ENCODE measurements around the gene CTTNBP2NL. TPM values are rescaled to one million over a fixed set of nuclear protein-coding genes. Genes with fewer than 3 reads are reported as not detected.

Gene CTTNBP2NL
- total and polyA plus RNA-seq, 4 donors = 1.7 to 4.4 (median 3.0) TPM

GRCh38 chr1:112510340-112510739 lies 114.3 kb downstream of the CTTNBP2NL start:
- H3K27me3 ChIP-seq (ENCODE audit: control insufficient read depth in 4 of 4, insufficient read depth in 4 of 4, low read length in 3 of 4) = peaks cover 0 to 12% (median 4%) of the 10 kb centered on the region in 4 donors
- peaks cover 15 to 19% (median 17%) of the 10 kb centered on the region in 4 donors for H3K4me1 ChIP-seq (ENCODE audit: control insufficient read depth in 4 of 4, insufficient read depth in 4 of 4, low read length in 3 of 4)
- H3K9ac ChIP-seq (ENCODE audit: low read depth in 1 of 2, low read length in 2 of 2) = no peak overlapping the region
- H3K36me3 ChIP-seq (ENCODE audit: control insufficient read depth in 4 of 4, insufficient read depth in 3 of 4, low read depth in 1 of 4, low read length in 3 of 4) = no peaks in the 10 kb centered on the region
- WGBS = 64% methylated on average over 7 of the region's 7 CpGs
- DNase-seq (ENCODE audit: low spot score) = no peak
- H3K9me3 ChIP-seq (ENCODE audit: control insufficient read depth in 4 of 4, low read length in 3 of 4) = no peaks in the 10 kb centered on the region
- H3K27ac ChIP-seq (ENCODE audit: low read depth in 1 of 2, low read length in 2 of 2) = no peak overlapping the region
- TF ChIP-seq FOXA2 (IDR thresholded peaks at IDR 0.05) = no peak
- H3K4me3 ChIP-seq (ENCODE audit: low read depth in 1 of 3, low read length in 3 of 3) = no peak overlapping the region

Small RNAs within 50 kb of the gene (small RNA-seq; reads per million reads assigned to genes)
- not detected for gene RF01210

Other genes with a start within 250 kb of the CTTNBP2NL start
- under 1 TPM; 0.42 to 0.92 TPM for gene WNT2B, start 112.8 kb downstream of the CTTNBP2NL start, total RNA-seq
- under 1 TPM; 0.07 to 0.33 TPM for gene WNT2B, start 112.8 kb downstream of the CTTNBP2NL start, polyA plus RNA-seq
- gene ST7L, start 222.9 kb downstream of the CTTNBP2NL start, total RNA-seq = 10 to 100 TPM; 10.4 to 13.6 TPM
- gene ST7L, start 222.9 kb downstream of the CTTNBP2NL start, polyA plus RNA-seq = 1 to 10 TPM; 4.9 to 8.7 TPM
- gene CAPZA1, start 223.6 kb downstream of the CTTNBP2NL start, total RNA-seq = 10 to 100 TPM; 52.0 to 74.8 TPM
- gene CAPZA1, start 223.6 kb downstream of the CTTNBP2NL start, polyA plus RNA-seq = 10 to 100 TPM; 28.6 to 45.8 TPM